ENCODE data around the gene MYOZ3.
A peak's percentile ranks its signal among the peaks of the same experiment; 100 is the strongest.

Gene MYOZ3

DNA sequence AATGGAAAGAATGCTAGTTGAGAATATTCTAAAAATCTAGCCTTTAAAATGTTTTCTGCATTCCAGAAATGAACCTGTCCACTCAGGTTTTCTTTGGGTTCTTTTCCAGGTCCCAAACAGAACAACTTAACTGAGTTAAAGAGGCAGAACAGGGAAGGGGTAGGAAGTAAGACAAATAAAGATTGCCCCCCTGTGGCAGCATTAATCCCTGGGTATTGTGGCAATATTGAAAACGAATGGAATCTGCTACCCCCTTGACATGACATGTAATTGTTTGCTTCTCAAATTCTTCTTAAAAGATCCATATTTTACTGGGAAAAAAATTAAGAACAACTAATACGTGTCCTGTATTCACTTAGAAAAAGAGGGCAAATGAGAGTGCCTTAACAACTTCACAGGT, 49.1 kb downstream of the MYOZ3 start:
- TF ChIP-seq CTCF (IDR thresholded peaks at IDR 0.05) = peak; percentile 23; the same call in 1 of the 2 replicates

GRCh38 chr5:150723845-150724244, 62.8 kb downstream of the MYOZ3 start:
- no peak for TF ChIP-seq CTCF (IDR thresholded peaks at IDR 0.05)

Data from LNCAP (cell line).